ENCODE data around the gene SDR42E2.
"Not testable (repeated sequence)": the region's sequence is repeated elsewhere in the genome, so short reads cannot be mapped to it uniquely, and the experiment has no call there.

SDR42E2 gene

DNA sequence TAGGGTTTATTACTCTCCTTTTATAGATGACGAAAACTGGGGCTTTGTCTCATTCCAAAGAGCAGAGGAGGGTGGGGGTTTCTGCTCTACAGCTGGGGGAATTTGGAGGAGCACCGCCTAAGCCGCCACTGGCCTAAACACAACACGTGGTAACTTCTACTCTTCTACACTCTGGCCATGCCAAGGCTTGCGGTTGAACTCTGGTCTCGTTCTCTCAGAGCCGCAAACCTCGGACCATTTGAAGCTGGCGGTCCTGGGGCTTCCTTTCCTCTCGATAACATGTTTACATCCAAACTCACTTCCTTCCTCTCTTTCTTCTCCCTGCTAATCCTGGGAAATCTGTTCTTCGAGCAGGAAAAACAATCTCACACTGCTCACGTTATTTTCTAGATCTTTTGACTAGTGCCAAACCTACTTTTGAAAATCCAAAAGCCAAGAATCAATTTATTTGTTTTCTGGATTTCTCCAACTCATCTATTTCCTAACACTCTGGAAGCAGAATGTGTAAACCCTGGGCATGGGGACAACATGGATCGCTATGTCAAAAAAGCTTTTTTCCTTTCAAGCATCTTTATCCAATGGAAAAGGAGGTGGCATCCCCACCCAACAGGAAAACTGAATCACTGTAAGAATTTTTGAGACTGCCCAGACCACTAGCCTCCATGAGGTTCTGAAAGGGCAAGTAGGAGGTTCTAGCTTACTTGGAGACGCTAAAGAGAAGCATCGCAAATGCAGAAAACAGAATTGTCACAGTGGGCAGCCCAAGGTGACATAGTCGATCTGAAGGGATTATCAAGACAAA, 30.2 kb downstream of the SDR42E2 start:
- DNase-seq, result peak; percentile 51

DNA sequence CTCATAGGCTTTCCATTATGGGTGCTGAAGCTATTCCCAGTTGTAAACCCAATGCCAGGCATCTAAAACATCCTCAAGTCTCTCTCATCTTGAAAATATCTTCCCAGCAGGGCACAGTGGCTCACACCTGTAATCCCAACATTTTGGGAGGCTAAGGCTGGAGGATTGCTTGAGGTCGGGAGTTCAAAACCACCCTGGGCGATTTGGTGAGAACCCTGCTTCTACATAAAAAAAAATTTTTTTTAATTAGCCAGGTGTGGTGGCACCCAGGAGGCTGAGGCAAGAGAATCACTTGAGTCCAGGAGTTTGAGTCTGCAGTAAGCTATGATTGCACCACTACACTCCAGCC, 30.7 kb downstream of the SDR42E2 start:
- DNase-seq, result no peak

DNA sequence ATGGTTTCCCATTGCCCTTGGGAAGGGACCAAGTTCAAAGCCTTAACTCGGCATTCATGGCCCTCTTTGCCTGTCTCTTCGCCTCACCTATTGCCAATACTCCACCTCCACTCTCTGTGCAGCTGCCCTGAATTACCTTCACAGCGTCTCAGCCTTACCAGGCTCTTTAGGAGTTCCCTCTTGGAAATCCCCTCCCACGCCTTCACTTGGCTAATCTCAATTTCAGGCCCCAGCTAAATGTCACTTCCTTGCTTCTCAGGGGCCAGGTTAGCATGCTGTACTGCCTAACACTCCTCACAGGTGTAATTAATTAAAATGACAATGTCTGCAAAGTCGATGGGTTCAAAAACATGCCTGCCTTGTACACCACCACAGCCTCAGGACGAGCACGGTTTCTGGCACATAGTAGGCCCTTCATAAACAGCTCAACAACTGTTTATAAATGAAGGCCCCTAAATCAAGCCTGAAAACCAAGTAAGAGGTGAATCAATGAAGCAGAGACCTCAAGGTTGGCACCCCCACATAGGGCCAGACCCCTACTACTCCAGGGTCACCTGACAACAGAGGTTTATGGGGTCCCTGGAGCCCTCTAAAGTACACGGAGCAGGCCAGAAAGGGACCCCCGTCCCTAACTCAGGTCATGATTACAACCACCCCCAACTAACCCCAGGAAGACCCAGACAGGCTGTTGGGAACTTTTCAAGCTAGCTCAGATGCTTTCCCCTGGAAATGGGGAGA, 32.6 kb downstream of the SDR42E2 start:
- DNase-seq, result no peak

DNA sequence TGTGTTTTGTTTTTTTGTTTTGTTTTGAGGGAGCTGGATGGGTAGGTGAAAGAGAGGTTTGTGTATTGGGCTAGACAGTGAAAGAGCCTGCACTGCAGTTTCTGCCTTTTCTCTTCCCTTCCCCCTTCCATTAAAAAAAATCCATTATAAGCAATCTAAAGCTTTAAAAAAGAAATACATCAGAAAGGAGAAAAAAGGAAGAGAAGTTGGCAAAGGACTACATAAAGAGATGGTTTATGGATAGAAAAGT, 33.1 kb downstream of the SDR42E2 start:
- no peak for DNase-seq

DNA sequence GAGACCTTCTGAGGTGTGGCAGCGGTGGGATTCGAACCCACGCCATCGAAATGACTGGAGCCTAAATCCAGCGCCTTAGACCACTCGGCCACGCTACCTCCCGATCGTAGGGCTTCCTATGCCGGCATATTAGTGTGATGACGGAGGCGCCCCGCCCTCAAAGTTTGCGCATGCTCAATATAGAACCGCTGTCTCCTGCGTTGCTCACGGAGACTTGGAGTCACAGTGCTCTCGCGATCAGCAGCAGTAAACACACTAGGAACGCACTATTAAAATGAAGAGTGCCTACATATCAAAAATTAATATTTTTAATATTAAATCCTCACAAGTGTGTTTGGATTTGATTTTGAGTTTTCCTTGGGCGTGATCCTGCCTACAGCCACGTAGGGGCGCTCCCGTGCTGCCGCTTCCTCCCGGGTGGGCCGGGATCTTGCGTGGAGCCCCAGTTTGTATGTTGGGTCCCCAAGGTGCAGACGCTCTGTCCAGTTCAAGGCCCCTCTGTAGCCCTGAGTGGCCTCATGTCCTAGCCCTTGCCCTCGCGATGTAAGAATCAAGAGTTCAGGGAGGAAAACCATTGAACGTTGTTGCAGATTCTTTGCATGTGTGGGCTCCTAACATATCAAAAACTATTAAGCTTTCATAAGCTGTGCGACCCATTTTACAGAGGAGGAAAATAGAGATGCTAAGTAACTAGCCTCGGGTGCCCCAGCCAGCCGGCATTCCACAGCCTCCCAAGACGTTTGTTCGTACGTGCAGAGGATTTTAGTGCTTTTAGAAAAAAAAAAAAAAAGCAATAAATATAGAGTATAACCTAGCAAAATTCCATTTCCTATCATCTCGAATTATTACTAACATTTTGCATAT, 33.6 kb downstream of the SDR42E2 start:
- DNase-seq, result peak; percentile 94

DNA sequence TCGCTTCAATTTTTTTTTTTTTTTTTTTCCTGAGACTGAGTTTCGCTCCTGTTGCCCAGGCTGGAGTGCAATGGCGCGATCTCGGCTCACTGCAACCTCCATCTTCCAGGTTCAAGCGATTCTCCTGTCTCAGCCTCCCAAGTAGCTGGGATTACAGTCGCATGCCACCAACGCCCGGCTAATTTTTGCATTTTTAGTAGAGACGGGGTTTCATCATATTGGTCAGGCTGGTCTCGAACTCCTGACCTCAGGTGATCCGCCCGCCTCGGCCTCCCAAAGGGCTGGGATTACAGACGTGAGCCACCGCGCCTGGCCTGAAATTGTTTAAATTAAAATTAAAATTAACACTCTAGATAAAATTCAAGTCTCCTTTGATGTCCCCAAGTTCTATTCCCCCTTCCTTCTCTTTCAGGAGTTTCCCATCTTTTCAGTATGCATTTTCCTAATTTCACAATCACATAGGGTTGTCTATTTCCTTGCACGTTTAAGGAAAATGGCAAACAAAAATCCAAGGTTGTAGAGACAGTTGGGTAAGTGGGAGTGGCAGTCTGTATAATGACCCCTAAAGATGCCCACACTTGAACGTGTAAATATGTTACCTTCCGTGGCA, 34.4 kb downstream of the SDR42E2 start:
- DNase-seq, result not testable (repeated sequence)

DNA sequence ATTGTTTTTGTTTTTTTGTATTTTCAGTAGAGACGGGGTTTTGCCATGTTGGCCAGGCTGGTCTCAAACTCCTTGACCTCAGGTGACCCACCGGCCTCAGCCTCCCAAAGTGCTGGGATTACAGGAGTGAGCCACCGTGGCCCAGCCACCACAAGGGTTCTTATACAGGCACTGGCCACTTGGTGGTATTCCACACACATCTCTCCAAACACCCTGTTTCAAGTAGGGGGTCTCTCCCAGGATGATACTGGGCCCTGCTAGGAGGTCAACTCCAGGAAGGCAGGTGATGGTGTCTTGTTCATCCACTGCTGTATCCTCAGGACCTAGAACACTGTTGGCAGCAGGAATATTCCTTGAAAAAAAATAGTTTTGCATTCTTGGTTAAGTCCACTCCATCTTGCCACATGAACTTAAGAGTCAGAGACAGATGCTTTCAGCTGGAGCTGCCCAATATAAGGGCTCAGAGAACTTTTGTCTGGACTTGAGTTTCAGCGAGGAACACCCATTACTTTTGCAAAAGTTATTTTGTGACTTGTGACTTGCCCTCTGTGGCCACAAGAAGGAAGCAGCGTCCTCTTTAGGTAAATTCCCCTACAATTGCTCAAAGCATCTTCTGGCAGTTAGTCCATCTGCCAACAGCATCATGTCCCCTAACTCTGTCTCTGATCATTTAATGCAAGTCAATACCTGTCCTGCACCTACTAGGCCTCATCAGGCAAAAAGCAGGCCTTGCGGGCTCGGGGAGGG, 36.4 kb downstream of the SDR42E2 start:
- DNase-seq, result no peak

DNA sequence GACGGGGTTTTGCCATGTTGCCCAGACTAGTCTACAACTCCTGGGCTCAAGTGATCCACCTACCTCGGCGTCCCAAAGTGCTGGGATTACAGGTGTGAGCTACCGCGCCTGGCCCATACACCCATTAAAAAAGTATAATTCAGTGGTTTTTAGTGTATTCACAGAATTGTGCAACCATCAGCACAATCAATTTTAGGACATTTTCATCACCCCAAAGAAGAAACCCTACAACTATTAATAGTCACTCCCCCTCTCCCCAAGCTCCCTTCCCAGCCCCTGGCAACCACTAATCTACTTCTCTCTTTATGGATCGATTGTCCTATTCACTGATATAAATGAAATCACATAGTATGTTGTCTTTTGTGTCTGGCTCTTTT, 39.9 kb downstream of the SDR42E2 start:
- DNase-seq, result no peak

DNA sequence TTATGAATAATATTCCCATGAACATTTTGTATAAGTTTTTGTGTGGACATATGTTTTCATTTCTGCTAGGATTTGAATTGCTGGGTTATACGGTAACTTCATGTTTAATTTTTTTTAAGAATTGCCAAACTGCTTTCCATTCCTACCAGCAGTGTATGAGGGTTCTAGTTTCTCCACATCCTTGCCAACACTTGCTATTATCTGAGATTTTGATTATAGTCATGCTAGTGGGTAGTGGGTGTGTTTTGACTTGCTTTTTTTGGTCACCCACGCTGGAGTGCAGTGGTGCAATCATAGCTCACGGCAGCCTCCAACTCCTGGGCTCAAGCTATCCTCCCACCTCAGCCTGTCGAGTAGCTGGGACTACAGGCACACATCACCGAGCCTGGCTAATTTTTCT, 40.8 kb downstream of the SDR42E2 start:
- no peak for DNase-seq

DNA sequence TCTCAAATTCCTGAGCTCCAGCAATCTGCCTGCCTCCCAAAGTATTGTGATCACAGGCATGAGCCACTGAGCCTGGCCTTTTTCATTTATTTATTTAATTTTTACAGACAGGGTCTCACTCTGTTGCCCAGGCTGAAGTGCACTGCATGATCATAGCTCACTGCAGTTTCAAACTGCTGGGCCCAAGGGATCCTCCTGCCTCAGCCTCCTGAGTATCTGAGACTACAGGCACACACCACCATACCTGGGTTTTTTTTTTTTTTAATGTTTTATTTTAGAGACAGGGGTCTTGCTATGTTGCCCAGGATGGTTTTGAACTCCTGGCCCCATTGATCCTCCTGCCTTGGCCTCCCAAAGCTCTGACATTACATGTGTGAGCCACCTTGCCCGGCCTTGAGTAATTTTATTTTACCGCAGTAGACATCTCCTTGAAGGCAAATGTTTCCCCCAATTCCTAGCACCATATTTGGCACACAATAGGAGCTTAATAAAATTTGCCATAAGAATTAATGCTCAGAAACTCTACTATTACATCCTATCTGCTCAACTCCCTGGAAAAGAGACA, 41.9 kb downstream of the SDR42E2 start:
- no peak for DNase-seq

DNA sequence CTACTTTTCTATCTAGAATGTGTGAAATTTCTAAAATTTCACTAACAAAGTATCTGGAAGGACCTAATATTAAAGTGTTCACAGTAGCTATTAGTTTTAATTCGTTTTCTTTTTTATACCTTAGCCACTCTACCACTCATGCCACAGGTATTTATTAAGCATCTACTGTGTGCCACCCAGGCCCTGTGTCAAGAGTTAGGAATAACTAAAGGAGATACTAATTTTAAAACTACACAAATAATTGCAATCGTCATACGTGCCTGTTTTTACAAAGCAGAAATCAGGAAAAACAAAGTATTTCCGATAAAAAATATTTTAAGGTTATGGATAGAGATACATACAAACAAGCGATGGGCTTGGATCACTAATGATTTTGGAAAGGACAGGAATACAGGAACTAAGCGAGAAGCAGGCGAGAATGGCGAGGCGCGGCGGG, 43.3 kb downstream of the SDR42E2 start:
- DNase-seq, result no peak

DNA sequence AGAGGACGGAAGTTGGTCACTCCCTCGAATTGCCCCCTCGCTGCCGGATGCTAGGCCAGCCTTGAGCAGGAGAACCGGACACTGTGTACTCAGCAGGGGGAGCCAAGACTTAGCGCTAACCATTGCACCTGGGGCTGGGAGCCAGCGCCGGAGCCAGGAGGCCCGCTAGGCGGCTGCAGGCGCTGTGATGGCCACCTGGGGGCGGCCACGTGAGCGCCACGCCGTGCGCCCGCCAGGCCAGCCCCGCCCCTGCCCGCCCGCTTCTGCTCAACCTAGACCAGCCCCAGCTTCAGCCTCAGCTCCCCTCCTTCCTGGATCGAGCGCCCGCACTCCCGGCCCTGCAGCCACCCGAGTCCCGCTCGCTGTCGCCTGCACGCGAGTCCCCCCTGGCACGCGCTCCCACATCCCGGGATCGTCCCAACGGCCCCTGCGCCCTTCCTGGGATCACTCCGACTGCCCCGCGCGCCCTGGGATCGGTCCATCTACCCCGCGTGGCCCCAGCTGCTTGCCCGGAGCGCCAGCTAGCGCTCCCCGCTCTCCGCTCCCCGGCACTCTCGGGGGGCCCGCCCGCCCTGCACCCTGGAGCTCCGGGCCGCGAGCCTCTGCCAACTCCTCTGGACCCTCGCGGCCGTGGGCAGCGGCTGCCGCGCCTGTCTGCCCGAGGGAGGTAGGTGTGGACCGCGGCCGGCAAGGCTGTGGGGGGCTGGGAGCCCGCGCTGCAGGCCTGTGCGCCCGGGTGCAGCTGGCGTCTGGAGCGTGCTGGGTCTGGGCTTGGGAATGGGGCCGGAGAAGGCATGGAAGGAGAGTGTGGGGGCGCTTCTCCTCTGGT, 43.9 kb downstream of the SDR42E2 start, which contains the start of gene EEF2K:
Gene EEF2K, plus strand, starts transcription at position 266 of the 829 bp plus-strand sequence. CDS start 19,452 bp downstream, outside the sequence.
- peak; percentile 70 for DNase-seq

DNA sequence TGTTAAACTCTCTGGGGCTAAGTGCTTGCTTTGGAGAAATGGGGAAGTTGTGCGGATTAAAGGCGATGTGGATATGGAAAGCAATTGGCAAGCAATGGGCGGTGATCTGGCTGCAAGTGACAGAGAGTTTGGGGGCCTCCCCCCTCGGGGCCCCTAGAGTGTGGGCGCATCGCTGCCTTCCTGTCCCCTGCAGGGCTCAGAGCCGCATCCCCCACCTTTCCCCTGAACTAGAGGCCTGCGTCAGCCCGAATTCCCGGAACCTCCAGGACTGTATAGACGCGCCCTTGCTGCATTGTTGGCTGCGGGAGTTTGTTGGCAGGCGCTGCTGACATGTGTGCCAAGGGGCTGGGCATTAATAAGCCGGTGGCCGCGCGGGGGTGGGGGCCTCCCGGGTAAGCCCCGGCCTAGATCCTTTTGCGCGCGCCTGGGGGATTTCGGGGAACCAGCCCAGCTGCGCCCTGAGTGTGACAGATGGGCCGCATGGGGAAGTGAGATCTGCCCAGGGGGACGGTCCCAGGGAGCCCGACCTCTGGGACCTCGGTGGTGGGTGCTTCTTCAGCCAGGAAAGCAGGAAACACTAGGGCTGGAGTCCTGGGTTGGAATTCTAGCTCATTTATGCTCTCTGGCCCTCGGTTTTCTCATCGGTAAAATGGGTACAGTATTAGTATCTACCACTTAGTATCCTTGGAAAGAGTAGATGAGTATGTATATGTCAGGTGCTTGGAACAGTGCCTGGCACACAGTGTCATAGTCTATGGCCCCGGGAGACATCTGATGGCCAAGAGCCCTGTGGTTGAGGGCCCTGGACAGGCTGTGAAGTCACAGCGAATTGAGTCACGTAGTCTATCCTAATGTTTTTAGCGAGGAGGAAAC, 44.8 kb downstream of the SDR42E2 start:
- peak; percentile 57 for DNase-seq

DNA sequence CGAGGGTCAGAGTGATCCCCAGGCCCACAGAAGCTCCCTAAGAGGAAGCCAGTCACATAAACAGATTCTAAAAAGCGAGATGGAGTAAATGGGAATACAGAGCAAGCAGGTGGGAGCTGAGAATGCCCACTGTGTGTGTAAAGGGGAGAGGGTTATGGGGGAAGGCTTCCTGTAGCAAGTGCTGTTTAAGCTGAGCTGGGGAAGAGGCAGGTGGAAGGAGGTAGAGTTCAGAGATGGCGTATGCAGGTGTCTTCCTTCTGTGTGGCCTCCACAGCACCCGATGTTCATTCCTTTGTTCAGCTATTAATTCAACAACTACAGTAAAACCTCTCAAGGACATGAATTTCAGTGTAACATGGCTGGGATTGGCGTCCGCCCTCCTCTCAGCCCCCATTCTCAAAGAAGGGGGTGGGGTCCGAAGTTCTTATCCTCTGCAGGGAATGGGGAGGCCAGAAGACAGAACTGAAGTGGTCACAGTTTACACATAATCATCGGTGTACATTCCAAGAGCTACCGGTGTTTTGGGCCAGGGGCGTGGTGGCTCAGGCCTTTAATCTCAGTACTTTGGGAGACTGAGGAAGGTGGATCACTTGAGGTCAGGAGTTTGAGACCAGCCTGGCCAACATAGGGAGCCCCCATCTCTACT, 45.5 kb downstream of the SDR42E2 start:
- no peak for DNase-seq

DNA sequence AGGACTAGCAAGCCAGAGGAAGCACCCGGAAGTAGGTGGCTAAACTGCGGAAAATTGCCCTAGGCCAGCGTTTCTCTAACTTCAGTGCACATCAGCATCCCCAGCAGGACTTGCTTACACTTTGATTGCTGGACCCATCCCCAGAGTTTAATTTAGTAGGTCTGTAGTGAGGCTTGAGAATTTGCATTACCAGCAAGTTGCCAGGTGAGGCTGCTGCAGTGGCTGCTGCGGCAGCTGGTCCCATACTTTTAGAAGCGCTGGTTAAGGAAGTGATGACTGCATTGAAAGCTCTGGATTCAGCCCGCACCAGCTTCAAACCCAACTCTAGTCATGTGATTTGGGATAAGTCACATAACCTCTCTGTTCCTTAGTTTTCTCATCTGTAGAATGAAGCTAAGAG, 48.0 kb downstream of the SDR42E2 start:
- no peak for DNase-seq

DNA sequence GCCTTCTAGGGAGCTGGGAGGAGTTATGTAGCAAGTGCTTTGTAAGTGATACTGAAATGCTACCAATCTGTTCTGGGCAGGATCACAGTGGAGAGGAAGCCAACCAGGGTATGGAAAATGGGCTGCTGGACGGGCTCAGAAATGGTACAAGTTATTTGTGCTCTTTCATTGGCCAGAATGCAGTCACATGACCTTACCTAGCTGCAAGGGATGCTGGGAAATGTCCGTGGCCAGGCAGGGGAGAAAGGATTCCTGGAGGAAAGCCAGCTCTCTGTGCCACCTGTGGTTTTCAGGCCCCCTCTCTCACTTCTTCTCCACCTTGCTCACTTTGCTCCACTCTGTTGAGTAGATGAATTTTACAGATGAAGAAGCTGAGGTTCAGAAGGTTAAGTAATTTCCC, 48.5 kb downstream of the SDR42E2 start:
- no peak for DNase-seq

DNA sequence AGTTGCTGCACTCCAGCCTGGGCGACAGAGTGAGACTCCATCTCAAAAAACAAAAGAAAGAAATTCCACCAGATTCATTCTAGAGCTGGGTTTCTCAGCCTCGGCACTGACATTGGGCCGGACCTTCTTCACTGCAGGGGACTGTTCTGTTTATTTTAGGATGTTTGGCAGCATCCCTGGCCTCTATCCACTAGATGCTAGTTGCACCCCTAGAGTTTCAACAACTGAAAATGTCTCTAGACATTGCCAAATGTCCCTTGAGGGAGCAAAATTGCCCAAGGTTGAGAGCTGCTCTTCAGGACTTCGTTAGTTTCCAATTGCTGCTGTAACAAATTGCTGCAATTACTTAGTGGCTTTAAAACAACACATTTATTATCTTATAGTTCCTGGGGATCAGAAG, 50.9 kb downstream of the SDR42E2 start:
- DNase-seq, result no peak

DNA sequence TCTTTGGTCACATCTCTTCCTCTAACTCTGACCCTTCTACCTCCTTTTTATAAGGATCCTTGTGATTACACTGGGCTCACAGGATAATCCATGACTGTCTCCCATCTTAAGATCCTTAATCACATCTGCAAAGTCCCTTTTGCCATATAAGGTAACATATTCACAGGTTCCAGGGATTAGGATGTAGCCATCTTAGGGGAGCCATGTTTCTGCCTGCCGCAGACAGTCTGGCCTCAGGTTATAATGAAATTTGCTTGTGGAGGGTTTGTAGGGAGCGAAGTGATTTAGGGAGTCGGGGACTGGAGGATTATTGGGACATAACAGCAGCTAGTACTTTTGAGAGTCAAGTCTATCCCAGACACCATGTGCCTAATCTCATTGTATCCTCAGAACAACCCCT, 51.5 kb downstream of the SDR42E2 start:
- no peak for DNase-seq

DNA sequence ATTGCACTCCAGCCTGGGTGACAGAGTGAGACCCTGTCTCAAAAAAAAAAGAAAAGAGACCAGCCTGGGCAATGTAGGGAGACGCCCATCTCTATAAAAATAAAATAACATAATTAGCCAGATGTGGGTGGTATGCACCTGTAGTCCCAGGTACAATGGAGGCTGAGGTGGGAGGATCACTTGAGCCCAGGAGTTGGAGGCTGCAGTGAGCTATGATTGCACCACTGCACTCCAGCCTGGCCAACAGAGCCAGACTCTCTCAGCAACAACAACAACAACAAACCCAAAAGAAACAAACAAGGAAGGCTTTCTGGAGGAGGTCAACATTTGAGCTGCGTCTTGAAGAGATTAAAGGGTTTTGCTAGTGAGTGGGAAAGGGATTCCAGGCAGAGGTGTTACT, 52.1 kb downstream of the SDR42E2 start:
- no peak for DNase-seq

DNA sequence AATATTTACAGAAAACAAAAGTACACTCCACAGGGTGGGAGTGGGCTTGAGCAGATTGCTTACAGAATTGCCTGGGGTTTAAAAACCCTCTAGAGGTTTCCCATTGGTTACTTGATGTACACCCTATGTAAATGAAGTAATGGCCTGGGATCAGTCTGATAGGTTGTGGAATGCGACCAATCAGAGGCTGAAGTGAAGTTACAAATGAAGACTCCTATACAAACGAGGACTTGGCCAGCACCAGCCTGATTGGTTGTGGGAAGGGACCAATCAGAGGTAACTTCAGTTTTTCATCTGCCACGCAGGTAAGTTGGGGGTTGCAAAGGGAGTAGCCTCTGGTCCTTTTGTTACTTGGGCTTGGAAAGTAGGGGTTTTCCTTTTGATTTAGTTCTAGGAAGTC, 52.6 kb downstream of the SDR42E2 start:
- no peak for DNase-seq

Data from activated T-cell treated with anti-CD3 and anti-CD28 coated beads for 4 hours (primary cell).